GM18502 (cell line): ENCODE results near the gene GNAZ.

Experiments
- ATAC-seq: cut with Tn5 transposase; IDR thresholded peaks from one replicate; pipeline ENCODE4 v1.9.1; 2021; ENCODE audit warnings: mild to moderate bottlenecking; ENCODE audit not compliant: unreplicated experiment, poor library complexity

The GNAZ gene

DNA sequence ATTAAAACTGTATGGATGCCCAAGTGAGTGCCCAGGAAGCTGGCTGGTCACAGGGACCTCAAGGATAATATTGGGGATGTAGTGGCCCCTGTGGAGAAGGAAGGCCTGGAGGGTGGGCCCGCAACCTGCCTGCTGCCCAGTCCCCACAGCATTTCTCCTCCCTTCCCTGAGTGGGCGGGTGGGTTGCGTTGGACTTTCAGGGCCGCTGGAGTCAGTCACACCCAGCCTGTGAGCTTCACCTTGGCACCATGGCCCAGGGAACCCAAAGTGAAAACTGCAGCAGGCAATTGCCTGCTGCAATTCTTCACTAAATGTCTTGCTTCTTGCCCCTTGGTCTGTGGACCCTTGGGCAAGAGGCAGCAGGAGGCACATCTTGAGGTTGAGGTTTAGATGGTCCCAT lies 4.7 kb downstream of the GNAZ start:
- ATAC-seq, result no peak

DNA sequence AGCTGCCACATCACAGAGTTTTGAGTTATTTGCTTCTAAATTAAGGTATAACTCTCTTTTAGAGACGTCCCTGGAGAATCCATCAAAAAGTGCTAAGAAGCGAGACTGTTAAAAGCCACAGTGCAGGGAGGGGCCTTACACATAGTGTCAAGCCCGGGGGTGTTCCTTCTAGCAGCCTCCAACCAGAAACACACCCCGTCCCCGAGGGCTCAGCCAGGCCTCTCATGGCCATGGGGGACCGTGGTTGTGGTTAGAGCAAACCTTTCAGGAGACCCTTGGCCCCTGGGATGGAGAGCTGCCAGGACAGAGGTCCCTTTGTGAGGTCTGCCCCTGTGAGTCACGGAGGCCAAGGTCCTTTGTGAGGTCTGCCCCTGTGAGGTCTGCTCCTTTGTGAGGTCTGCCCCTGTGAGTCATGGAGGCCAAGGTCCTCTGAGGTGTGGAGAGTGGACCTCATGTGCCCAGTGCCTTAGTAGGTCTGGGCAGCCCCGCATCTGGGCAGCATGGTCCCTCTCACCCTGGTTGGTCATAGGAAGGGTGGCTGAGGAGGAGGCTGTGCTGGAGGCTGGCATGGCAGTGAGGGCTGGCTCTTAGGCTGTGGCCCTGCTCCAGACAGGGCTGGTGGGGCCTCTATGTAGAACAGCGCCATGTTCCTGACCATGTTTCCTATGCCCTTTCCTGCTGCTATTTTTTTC lies 5.4 kb downstream of the GNAZ start:
- ATAC-seq, result no peak

DNA sequence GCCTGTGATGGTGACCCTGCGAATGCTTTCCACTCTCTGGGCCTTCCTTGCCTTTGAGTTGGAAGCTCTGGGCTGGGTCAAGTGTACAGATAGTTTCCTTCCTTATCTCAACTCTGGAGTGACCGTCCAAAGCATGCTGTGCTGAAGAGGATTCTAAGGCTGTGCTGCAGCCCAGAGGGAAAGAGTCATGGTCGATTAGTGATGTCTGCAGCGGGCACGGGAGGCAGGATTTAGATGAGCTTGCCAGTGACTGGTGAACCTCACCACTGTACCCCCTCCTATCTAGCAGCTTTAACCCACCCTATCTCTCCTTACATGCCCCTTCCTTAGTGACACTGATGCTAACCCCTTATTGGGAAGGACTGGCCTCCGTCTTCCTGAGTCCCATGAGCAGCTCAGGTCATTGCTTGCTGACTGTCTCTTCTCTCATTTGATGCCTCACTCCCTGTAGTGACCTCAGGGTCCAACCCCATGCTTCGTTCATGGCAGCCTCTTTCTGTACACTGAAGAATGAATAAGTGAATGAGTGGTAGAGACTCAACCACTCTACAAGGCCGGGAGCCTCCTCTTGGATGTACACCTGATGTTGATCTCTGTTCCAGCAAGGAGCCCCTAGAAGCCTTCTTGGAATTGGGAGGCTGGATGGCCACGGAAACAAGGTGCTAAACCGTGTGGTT lies 6.7 kb downstream of the GNAZ start:
- no peak for ATAC-seq

DNA sequence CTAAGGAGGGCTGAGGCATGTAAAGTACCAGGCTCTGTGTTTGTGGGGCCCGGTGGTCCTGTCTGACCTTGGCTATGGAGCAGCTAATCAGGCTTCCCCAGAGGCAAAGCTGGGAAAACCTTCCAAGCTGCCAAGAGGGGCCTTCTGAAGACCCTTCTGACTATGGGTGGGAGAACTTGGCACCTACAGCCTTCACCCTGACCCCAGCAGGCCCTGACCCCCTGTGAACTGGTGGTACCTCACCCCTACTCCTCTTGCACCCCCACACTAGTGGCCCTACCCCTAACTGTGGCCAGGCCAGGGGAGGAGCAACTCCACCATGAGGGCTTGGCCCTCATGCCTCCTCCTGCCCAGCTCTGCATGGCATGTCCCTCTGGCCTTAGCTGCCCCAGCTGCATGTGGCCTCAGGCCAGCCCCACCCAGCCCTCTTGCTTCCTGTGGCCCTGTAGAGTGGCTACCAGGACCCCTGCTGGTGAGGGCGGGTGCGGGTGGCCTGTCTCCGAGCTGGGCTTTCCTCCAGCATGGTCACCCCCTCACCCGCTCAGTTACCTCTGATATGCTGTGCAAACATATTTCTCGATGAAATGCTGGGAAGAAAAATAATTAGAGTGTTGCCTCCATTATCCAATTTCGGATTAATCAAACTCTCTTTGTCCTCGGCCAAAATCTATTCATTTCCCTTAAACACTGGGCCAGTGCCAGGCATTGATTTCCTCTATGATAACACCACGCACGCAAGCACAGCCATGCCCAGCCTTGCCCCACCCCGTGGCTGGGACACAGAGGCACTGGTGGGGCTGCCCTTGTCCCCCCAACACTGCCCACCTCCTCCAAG lies 7.5 kb downstream of the GNAZ start:
- no peak for ATAC-seq

DNA sequence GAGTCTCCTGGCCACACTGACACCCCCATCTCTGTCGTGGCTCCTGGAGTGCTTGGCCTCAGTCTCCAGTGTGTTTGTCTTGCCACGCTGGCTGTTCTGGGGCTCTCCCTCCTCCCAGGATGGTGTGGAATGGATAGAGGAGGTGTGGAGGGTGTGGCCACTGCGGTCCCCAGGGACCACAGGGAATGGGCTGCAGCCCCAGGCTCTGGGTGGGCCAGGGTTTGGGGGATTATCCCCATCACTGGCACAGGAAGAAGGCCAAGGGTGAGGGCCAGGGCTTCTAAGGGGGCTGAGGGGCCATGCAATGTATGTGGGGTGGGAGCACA lies 8.1 kb downstream of the GNAZ start:
- no peak for ATAC-seq

DNA sequence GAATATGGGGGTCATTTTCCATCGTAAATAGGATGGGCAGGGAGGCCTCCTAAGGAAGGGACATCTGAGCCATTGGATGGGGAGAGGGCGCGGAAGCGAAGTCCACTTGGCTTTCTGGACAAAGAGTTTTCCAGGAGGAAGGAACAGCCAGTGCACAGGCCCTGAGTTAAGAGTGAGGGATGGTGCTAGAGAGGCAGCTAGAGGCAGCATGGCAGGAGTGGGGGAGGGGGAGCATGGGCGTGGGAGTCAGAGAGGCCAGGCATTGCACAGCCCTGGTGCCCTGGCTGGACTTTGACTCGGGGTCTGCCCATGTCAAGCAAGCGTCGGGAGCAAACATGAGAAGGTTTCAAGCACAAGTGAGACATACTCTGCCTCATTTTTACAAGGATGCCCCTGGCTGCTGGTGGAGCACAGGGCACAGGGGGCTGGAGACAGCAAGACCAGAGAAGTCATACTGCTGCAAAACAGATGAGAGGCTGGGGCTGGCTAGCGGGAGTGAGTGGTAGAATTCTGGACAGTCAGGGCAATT lies 9.0 kb downstream of the GNAZ start:
- ATAC-seq, result no peak

DNA sequence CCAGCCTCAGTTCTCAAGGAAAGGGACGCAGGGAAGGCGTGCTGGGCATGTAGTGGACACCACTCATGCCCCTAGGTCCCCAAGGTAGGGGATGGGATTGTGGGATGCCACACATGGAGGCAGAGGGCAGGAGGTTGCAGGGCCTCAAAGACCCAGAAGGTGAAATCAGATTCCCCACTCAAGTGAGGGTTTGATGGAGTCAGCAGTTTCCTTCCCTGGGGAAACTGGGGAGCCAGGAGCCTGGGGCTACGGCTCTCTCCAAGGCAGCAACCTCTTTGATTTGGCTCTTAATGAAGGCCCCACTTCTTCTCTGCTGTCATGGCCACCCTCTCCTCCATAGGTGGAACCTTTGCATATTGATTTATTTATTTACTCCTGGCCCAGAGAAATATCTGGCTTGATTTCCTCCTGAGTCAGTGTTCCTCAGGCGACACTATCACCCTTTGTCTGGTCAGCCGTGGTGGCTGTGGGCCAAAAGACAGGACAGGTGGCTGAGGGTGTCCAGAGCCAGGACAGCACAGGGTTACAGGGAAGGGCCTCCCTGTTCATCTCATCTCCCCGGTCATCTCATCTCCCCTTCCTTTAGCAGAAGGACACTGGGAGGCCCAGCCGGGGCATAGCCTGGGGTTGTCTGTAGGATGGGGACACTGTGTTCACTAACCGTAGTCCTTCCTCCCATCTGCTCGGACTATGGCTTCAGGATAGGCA lies 9.6 kb downstream of the GNAZ start:
- no peak for ATAC-seq

DNA sequence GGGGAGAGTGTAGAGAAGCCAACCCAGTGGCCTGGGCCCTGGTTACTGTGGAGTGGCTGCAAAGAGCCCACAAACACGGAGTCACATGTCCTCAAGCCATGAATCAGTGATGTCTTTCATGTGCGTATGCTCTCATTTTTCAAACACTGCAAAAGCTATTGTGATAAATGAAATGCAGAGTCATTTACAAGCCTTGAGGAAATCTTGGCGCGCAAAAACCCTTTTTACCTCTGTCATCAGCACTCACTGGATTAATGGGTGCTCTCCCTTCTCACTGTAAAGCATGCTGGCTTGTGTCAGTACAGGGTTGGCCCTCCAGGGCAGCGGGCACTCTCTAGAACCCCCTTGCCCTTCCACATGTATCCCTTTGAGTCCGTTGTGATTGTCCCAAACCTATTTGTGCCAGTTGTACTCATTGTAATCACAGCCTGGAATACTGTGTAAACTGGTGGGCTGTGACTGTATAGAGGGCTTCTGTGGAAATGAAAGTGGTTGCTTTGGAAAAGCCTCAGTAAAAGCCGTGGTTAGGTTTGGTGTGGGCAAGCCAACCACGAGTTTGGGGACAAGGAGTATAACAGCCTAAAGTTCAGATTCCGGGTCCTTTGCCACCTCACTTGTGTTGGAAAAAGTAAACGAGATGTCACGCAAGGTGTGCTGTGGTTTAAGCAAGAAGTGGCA lies 10.4 kb downstream of the GNAZ start:
- ATAC-seq, result no peak

DNA sequence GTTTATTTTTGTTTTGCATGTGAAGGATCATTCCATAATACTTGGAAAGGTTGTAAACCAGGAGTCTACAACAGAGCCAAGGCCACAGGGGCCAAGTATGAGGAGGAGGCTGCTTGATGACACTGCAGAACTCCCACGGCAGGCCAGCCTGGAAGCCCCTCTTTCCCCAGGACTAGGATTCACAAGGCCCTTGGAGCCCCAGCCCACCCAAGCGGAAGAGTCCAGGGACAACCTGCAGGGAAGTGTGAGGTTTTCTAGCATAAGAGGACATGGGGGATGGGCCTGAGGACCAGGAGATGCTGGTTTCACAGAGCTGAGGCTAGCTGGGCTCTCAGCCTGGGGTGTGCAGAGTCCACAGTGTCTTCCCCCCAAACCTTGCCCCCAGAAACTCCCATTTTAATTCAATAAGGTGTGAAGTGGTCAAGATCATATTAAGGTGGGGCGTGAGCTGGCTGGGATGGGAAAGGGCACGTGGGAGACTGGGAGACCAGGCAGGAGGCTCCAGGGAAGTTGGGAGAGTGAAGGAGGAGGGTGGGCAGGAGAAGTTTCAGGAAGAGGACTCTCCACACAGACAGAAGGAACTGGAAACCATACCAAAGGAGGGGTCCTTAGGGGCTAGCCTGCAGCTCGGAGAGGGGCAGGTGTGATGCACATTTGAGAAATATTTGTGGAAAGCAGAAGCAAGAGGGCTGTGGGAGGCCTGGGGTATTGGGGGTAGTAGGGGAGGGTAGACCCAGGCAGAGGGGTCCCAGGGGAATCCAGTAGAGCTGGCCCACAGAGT lies 12.4 kb downstream of the GNAZ start:
- ATAC-seq, result no peak

DNA sequence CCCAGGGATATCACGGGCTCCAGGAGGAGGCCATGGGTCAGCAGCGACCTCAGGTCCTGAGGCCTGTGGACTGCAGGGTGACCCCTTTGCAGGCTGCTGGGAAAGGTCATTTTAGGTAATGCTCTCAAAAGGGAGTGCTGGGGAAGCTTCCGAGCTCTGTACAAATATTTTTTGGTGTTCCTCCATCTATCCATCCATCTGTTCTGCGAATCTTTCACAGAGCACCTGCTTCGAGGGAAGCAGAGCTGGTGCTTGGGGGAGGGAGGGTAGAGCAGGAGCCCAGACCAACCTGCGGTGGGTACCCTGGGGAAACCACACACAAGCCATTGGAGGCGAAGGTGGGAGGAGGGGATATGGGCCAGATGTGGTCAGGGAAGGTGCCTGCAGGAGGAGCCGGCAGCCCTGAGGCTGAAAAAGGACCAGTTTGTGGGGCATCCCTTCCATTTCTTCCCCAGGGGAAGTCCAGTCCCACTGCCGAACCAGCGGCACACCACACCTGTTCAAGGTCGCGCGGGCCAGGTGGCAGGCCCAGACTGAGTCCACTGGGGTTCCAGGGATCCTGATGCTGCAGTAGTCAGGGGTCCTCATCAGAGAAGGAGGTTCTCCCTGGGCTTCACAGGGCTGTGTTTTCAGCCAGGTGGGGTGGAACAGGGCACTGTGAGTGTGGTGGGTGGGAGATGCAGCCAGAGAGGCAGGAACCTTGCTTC lies 13.1 kb downstream of the GNAZ start:
- no peak for ATAC-seq

DNA sequence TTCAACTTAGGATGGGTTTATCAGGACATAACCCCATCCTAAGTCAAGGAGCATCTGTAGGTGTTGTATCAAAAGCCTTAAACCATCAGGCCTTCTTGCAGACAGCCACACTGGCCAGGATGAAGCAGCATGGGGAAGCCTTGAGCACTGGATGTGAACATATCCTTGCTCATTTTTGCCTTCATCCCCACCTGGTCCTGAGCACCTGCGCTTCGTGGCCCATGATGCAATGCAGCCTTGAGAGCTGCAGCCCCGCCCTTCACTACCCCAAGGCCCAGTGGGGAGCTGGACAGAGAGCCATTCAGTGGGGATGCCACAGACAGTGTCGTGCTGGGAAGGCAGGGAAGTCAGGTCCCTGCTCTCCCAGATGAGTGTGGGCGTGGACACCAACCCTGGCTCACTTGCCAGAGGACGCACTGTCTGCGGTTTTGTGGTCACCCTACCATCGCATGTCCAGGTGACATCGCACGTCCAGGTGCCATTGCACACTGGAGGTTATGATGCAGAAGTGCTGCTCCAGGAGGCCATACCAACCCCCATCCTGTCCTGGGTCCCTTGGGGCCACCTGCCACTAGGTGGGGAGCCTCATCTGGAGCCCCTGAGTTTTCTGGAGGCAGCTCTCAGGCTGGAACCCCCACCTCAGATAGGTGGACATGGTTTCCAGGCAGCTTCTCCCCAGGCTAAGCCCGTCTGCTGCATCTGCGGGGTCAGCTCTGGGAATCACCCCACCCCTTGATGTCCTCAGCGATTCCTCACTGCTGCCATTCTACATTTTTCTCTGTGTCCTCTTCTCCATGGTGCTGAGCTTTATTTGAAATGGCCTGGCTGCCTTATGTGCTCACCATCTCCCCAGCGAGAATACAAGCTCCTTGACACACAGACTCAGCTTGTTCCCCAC lies 14.4 kb downstream of the GNAZ start:
- no peak for ATAC-seq

DNA sequence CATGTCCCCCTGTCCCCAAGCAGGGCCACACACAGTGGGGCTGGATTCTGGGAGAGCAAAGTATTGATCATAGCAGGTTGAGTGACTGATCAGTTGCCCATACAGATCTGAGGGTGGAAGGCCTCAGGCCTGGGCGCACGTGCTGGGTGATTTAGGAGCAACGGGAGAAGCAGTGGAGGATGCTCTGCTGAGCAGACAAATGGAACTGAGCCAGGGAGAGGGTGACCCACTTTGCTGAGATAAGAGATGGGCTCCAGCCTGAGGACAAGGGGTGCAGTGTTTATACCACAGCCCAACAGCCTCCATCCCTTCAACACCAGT lies 15.0 kb downstream of the GNAZ start:
- ATAC-seq, result no peak

DNA sequence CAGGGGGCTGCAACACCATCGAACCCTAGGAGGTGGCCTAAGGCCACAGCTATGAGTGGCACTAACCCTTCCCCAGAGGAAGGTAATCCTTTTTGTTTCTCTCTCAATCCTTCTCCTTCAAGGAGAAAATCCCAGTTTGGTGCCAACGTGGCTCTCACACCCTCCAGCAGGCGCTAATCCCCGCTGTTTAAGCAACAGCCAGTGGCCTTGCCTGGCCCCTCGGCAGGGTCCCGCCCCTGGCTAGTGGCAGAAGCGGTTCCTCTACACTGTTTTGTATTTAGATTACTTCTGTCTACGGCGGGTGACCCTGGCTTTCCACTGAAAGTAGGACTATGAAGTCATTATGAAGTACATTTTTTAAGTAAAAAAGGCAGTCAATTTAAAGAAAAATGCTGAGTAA lies 15.5 kb downstream of the GNAZ start:
- ATAC-seq, result no peak

DNA sequence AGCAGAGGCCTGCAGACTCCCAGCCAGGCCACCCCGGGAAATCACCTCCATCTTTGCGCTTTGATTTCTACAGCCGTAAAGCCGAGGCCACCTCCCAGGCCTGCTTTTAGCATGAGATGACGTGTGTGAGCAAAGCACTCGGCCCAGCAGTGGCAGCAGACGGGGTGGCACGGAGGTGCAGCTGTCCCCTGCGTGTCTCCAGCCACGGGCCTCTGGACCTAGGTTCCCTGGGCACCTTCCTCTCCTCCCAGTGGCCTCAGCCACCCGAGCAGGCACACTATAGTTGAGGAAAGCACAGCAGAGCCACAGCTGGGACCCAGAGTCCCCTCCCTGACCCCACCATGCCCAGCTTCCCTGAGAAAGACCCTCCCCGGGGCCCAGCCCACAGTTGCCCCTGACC lies 15.9 kb downstream of the GNAZ start:
- ATAC-seq, result no peak

DNA sequence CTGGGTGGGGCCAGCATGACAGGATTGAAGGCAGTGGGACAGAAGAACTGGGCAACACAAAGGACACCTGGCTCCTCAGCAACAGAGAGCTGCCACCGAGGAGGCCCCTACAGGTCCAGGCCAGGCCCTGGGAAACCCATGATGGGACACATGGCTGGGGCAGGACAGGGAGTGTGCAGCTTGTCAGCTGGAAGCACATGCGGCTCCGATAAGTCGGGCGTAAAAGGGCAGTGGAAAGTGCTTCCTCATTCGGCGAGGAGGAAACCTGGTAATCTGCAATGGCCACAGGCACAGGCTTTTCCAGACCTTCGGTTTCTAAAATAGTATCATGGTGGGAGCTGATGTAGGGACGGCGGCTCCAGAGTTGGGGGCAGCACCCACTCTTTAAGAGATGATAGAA lies 16.5 kb downstream of the GNAZ start:
- ATAC-seq, result no peak

DNA sequence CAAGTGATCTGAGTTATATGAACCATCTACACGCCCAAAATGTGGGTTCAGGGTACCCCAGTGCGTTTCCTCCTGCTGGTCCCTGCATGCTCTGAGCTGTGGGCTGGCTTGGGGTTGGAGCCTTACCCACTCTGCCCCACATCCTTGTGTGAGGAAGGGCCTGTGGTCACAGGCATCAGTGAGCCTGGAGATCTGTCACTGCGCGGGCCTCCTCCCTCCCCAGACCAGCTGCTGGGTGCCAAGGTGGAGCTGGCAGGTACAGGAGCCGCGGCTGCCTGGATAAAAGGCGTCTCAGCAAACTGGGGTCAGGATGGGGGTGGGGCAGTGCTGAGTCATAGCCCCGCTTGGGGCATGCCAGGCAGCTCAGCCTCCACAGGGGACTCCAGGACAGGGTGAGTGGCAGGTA lies 17.9 kb downstream of the GNAZ start:
- no peak for ATAC-seq

DNA sequence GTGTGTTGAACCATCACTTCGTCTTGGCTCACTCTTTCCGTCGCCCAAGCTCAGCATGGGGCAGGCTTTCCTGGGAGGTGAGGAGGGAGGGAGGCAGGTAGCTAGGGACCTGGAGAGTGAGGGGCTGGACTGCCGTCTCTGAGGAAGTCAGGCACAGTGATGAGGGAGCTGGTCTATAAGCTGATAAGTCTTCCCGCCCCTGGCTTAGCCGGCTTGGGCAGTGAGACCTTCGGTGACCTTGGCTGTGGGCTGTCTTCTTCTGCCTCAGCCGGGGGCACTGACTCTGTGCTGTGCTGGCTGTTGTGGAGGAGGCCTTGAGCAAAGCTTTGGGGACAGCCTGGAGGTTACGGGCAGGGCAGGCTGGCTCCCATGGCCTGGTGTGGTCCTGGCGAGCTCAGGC lies 18.7 kb downstream of the GNAZ start:
- ATAC-seq, result no peak
